NCI-H510A (cell line): Measurements from ENCODE around the gene SLC39A6.
"Not testable (repeated sequence)": the region's sequence is repeated elsewhere in the genome, so short reads cannot be mapped to it uniquely, and the experiment has no call there.

Source experiments
- DNase-seq: peaks from one replicate; lab custom pipeline; 2025; lab: John Stamatoyannopoulos, UW

Gene SLC39A6

DNA sequence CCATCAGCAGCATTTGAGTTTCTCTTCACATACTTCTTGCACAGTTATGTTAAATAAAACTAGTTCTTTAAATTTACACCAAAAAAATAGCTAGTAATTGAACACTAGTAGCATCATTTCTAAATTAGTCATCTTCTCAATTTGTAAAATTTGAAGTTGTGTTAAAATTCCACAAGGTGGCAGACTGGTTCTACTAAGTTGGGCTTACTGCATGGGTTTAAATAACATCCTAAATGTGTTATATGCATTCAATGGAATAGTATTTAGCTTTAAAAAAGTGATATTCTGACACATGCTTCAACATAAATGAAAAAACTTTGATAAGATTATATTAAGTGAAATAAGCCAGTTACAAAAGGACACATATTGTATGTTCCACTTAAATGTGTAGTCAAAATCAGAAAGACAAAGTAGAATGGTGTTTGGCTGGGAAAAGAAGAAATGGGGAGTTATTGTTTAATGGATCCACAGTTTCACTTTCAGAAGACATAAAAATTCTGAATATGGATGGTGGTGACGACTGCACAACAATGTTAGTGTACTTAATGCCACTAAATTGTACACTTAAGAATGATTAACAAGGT, 33.1 kb downstream of the SLC39A6 start:
- no peak for DNase-seq

GRCh38 chr18:36094431-36094830, 34.7 kb downstream of the SLC39A6 start:
- DNase-seq, result no peak

- DNase-seq, result not testable (repeated sequence)
These were observed 37.0 kb downstream of the SLC39A6 start for GRCh38 chr18:36092116-36092515.

DNA sequence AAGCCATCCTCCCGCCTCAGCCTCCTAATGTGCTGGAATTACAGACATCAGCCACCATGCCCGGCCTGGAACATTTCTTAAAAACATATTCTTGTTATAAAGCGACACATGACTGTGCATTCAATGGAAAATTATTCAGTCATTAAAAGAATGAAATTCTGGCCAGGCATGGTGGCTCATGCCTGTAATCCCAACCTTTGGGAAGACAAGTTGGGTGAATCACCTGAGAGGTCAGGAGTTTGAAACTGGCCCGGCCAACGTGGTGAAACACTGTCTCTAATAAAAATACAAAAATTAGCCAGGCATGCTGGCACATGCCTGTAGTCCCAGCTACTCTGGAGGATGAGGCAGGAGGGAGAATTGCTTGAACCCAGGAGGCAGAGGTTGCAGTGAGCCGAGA, 40.1 kb downstream of the SLC39A6 start:
- no peak for DNase-seq

DNA sequence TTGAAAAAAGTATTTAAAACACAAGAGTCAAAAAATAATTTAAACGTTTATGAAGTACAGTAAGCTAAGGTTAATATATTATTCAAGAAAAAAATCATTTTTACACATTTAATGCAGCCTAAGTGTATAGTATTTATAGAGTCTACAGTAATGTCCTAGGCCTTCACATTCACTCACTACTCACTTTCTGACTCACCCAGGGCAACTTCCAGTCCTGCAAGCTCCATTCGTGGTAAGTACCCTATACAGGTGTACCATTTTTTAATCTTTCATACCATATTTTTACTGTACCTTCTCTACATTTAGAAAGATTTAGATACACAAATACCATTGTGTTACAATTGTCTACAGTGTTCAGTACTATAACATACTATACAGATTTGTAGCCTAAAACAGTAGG, 40.9 kb downstream of the SLC39A6 start:
- no peak for DNase-seq

GRCh38 chr18:36086186-36086585, 43.0 kb downstream of the SLC39A6 start:
- no peak for DNase-seq

DNA sequence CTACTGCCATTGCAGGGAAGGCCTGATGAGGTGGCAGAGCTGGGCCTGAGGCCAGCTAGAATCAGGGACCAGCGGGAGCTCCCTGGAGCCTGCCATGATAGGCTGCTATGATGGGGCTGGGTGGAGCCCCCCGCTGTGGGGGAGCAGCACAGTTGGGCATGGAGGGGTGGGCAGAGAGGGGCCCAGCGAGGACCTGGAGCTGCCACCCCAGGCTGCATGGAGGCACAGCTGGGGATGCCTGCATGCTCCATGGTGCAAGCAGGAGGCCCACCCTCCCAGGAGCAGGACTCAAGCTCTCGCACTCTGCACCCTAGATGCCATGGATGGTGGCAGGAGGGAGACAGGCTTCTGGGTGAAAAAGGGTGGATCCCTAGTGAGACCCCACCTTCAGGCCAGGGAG, 43.9 kb downstream of the SLC39A6 start:
- DNase-seq, result no peak

DNA sequence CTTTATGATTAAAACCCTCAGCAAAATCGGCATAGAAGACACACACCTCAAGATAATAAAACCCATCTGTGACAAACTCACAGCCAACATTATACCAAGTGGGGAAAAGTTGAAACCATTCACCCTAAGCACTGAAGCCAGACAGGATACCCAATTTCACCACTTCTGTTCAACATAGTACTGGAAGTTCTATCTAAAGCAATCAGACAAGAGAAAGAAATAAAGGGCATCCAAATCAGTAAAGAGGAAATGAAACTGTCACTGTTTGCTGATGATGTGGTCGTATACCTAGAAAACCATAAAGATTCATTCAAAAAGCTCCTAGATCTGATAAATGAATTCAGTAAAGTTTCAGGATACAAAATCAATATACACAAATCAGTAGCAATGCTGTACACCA, 45.4 kb downstream of the SLC39A6 start:
- no peak for DNase-seq

- not testable (repeated sequence) for DNase-seq
These were observed 48.0 kb downstream of the SLC39A6 start for GRCh38 chr18:36081118-36081517.

GRCh38 chr18:36078751-36079529, 50.2 kb downstream of the SLC39A6 start:
- DNase-seq, result no peak

DNA sequence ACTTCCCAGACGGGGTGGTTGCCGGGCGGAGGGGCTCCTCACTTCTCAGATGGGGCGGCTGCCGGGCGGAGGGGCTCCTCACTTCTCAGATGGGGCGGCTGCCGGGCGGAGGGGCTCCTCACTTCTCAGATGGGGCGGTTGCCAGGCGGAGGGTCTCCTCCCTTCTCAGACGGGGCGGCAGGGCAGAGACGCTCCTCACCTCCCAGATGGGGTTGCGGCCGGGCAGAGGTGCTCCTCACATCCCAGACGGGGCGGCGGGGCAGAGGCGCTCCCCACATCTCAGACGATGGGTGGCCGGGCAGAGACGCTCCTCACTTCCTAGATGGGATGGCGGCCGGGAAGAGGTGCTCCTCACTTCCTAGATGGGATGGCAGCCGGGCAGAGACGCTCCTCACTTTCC, 51.4 kb downstream of the SLC39A6 start:
- not testable (repeated sequence) for DNase-seq

- peak; percentile 50 for DNase-seq
These were observed 53.1 kb downstream of the SLC39A6 start for GRCh38 chr18:36075862-36076587.

- DNase-seq, result no peak
These were observed 54.7 kb downstream of the SLC39A6 start for GRCh38 chr18:36074435-36074834.

- DNase-seq, result no peak
These were observed 55.5 kb downstream of the SLC39A6 start for GRCh38 chr18:36073676-36074075.

DNA sequence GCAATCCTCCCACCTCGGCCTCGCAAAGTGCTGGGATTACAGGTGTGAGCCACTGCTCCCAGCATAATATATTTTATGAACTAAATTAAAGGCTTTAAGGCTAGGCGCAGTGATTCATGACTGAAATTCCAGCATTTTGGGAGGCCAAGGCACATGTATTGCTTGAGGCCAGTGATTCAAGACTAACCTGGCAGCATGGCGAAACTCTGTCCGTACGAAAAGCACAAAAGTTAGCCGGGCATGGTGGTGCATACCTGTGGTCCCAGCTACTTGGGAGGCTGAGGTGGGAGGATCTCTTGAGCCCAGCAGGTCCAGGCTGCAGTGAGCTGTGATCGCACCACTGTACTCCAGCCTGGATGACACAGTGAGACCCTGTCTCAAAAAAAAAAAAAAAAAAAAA, 56.7 kb downstream of the SLC39A6 start:
- not testable (repeated sequence) for DNase-seq

DNA sequence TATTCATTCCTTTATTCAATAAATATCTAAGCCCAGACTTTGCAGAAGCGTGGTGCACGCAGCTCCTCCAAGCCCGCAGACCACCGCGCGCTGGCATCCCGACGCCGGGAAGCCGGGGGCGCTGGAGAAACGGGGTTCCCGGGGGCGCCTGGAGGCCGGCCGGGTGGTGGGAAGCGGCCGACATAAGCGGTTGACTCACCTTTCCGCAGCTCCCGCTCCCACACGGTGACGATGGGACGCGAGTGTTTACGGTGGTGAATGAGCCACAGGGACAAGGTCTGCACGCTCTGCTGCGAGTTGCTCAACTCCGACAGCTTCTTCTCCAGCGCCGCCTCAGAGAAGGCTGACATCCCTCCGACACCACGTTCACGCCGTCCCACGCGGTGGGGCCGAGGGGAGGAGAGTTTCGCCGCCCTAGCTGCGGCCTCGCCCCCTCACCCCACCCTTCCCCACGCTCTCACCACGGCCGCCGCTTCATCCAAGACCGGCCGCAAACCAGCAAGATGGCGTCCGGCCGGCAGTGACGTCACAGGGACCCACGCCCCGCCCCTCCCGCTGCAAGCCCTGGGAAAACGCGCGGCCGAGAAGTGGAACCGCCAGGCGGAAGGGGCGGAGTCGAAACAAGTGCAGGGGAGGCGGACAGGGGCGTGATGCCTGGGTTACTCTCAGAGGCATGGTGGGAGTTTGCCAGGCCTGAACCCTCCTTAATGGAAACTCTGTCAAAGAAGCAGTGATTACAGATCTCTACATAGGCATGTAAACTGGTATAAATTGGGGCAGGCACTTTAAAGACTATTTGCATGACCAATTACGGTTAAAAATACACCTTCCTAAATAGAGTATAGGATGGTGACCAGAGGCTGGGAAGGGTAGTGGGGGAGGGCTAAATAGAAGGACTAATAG, 61.8 kb downstream of the SLC39A6 start, which contains the start of gene RPRD1A:
TSS of gene RPRD1A (minus strand) at position 505 of the 903 bp plus-strand sequence. CDS start at position 350, 155 bp downstream.
- peak; percentile 98 for DNase-seq

- DNase-seq, result no peak
These were observed 62.5 kb downstream of the SLC39A6 start for GRCh38 chr18:36066686-36067054.

DNA sequence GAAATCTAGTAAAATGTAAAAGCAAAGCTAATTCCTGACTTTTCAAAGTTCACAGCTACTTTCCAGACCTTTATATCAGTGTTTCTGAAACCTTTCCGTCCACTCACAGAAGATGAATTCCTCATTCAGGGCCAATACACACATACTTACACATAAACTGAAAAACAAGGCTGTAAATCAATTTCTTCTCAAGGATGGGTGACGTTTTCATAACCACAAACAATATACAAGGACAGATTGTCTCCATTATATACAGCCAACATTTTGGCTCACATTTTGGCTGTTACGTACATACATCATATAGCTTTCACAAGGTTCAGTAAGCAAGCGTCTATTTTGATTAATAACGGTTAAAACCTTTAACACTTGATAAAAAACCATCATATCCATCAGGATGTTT, 63.1 kb downstream of the SLC39A6 start:
- DNase-seq, result no peak

DNA sequence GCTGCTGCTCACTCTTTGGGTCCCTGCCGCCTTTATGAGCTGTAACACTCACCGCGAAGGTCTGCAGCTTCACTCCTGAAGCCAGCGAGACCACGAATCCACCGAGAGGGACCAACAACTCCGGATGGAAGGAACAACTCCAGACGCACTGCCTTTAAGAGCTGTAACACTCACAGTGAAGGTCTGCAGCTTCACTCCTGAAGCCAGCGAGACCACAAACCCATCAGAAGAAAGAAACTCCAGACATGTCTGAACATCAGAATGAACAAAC, 64.4 kb downstream of the SLC39A6 start:
- DNase-seq, result not testable (repeated sequence)

- DNase-seq, result no peak
These were observed 64.9 kb downstream of the SLC39A6 start for GRCh38 chr18:36064027-36064808.

DNA sequence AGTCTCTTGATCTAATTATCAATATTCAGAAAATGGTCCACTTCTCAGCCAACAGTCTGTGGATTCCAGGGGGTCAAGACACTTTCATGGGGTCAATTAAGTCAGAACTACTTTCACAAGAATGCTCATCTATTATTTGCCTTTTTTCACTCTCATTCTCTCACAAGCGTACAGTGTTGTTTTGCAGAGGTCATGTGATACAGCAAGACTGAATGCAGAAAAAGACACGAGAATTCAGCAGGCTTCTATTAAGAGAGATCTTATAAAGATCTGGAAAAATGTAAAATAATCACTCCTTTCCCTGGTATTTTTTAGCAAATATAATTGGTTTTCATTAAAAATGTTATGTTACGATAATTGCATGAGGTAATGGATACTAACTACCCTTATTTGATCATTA, 70.5 kb downstream of the SLC39A6 start:
- DNase-seq, result no peak
